Pulmonary artery endothelial cell (primary cell): ENCODE data around the gene HIPK1. TPM values are rescaled to one million over a fixed set of nuclear protein-coding genes. Genes with fewer than 3 reads are reported as not detected.
A peak's percentile ranks its signal among the peaks of the same experiment; 100 is the strongest.

Source experiments
- DNase-seq: peaks from one replicate; pipeline ENCODE4 v3.0.0-alpha.2; 2011; ENCODE audit warnings: low read depth, low spot score
- total RNA-seq: library from RNA; depleted of rRNA; stranded (reverse); fragments of >200 nt; gene quantifications from 2 replicates; pipeline ENCODE4 v1.2.3, GENCODE V29; 2014

Gene HIPK1
- total RNA-seq = 34.8 and 42.7 TPM in 2 replicates

DNA sequence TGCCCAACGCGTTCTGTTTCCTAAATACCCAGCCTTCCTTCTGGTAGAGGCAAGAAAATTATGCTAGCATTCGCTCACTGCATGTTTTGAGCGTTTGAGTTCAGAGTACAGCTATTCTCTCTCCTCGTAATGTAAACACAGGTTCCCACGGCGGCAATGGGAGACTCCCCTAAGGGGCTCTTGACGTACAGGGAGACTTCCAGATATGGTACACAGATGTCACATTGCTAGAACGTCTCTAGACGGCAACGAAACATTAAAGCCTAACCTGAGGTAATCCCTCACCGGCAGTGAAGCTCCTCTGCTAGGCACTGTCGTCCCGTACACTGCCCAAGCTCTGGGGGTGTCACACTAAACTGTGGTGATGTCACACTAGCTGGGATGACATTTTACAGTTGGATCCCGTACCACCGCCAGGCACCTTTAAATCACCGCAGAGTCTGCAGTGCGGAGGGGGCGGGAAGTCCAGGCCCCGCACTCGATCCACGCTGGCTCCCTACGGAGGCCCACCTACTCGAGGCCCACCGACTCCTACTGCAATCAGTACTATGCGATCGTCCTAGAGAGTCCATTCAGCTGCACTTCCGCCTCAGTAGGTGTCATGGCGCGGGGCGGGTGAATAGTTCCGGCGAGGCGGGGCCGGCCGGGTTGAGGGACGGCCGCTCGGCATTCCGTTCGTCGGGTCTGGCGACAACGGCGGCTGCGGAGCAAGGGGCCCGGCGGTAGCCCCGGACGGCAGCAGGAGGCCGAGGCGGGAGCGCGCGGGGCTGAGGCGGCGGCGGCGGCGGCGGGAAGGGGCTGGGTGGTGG, at the start of gene HIPK1:
Gene HIPK1 (plus strand): TSS at position 384 of the 809 bp plus-strand sequence.
- DNase-seq = peak; percentile 58

DNA sequence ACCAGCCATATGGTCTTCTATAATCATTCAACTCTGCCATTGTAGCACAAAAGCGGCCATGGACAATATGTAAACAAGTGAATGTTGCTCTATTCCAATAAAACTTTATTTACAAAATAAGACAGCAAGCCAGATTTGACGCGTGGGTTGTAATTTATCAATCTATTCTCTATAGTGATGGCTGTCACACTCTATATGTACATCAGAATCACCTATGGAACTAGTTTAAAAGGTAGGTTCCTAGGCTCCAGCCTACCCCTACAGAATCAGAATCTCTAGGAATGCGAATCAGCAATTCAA, 49.4 kb upstream of the HIPK1 start:
- DNase-seq = no peak

DNA sequence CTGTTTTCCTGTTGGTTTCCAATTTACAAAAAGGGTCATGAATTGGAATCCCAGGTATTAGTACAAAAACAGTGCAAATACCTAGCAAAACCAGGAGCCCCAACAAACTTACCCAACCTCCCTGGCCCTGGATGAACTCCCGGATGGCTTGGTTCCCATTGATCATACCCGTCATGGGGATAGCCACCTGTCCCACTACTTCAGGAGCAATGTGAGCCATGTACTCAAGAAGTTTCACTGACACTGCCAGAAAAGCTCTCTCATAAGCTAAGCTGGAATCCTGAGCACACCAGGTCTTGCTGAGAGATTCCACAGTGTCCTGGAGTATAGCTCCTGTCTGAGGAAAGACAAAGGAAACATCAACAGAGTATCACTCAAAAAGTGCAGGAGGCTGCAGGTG, 47.5 kb upstream of the HIPK1 start:
- no peak for DNase-seq

DNA sequence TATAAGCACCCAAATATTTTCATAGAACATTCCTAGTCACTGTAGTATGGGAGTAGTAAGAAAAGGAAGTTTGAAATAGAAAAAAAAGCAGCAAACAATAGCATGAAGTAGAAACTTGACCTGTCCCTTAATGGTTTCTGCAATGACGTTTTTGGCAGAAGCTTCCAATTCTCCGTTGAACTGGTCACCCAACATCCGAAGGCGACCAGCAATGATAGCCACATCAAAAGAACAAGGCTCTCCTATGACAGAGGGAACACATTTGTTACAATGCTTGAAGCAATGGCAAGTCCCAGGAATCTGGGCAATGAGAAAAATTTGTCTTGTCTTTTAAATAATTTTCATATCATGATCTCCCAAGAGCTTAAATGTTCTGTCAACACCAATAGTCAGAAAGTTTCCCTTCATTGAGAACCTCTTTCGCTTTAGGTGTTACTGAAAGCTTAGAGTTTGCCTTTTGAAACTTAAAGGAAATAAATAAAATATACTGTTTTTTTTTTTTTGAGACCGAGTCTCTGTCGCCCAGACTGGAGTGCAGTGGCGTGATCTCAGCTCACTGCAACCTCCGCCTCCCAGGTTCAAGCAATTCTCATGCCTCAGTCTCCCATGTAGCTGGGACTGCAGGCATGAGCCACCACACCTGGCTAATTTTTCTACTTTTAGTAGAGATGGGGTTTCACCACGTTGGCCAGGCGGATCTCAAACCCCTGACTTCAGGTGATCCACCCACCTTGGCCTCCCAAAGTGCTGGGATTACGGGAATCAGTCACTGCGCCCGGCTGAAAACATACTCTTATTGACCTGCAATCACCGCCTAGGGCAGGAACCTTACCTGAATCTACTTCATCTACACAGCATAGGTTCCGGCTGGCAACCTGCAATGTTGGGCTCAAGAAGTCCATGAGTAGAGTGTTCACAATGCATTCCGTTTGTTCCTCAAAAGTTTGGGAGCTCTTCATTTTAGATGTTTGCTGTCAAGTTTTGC, 42.4 kb upstream of the HIPK1 start:
- DNase-seq = no peak

DNA sequence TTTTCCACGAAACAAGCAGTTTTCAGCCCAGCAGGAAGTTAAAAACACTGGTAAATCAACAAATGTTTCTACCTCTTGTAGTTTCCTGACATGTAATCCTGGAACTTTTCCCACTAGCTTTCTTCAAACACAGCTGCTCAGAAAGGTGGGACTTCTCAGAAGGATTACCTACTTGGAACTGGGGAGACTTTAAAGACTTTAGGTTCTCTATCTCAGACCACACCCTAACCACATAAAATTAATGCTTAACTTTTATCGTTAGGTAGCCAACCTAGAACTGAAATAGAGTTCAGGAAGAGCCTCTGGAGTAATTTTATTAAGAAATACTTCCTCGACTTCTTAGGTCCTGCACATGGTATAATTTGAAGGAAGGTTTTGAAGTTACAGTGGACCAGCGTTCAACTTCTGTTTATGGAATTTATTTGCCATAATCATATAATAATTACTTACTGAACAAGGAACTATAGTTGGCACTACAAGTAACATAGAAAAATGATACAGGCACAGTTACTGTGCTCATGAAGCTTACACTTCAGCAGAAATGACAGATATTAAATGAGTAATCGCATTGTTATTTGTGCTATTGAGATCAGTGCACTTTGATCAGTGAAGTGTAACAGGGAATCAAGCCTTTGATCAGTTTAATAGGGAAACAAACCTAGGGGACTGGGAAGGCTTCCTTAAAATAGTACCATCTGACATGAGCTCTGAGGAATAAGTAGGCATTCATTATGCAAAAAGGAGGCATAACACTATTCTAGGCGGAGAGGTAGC, 41.5 kb upstream of the HIPK1 start, which contains the start of gene BCL2L15:
Gene BCL2L15 (minus strand): TSS at position 180 of the 774 bp plus-strand sequence. CDS start 206 bp downstream, outside the sequence.
- no peak for DNase-seq

DNA sequence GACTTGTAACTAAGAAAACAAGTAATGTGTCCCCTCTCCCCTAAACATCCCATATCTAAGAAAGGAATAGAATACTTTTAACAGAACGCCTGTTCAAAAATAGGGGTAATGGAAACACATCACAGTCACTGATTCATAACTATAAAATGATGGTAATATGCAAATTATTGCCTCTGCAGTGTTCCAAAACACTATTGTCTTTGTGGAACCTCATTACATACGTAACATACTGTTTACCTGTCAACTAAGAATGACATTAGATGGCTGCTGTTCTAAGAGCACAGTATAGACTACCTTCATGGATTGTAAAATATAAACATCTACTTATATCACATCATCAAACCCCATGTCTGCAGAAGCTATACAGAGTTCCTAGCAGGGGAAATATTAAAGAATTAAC, 38.3 kb upstream of the HIPK1 start:
- DNase-seq = no peak

DNA sequence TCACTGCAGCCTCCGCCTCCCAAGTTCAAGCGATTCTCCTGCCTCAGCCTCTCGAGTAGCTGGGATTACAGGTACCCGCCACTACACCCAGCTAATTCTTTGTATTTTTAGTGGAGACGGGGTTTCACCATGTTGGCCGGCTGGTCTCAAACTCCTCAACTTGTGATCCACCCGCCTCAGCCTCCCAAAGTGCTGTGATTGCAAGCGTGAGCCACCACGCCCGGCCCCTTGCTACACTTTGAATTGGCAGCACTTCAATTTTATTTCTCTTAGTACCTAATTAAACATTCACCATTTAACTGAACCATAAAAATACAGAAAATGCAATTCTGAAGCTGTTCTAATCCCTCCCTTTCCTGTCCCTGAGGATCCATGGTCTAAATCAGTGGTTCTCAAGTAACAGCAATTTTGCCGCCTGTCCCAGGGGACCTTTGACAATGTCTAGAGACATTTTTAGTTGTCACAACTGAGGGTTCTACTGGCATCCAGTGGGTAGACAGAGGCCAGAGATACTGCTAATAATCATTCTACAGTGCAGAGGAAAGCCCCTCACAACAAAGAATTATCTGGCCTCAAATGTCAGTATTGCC, 37.4 kb upstream of the HIPK1 start:
- DNase-seq = no peak

DNA sequence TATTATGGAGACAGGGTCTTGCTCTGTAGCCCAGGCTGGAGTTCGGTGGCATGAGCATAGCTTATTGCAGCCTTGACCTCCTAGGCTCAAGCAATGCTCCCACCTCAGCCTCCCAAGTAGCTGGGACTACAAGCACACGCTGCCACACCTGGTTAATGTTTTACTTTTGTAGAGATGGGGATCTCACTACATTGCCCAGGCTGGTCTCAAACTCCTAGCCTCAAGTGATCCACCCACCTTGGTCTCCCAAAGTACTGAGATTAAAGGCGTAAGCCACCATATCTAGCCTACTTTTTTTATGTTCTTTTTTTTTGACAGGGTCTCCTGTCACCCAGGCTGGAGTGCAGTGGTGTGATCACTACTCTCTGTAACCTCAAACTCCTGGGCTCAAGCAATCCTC, 35.9 kb upstream of the HIPK1 start:
- DNase-seq = no peak

DNA sequence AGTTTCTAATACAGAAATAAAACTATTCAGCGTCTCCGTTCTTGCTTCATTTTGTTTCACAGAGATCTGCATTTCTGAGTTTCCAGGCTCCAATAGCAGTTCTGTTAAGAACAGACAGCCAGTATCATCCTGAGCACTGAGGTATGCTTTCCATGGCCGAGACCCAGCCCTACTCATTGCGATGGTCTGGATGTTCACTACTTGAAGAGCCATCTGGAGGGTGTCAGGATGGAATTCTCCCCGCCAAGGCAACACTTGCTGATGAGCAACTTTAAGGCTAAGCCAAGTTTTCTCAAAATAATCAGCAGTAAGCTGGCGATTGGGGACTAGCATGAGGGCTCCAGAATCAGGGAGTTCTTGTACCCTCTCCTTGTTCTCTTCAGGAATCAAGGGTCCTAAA, 34.0 kb upstream of the HIPK1 start:
- DNase-seq = no peak

DNA sequence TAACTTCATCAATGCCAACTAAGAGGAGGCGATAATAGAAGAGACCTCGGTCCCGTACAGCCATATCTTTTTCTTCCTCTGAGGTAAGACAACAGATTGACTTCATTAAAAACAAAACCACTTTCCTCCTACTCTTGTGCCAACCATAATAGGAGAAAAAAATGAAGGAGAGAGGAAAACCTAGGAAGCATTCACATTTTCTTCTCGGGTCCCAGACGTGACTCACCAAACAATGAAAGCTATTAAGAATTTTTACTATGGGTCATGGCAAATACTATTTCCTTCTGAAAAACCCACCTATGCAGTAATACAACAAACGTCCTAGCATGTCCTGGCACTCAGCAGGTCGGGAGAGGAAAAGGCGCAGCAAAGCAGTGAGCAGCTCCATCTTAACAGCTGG, 33.2 kb upstream of the HIPK1 start:
- DNase-seq = no peak

DNA sequence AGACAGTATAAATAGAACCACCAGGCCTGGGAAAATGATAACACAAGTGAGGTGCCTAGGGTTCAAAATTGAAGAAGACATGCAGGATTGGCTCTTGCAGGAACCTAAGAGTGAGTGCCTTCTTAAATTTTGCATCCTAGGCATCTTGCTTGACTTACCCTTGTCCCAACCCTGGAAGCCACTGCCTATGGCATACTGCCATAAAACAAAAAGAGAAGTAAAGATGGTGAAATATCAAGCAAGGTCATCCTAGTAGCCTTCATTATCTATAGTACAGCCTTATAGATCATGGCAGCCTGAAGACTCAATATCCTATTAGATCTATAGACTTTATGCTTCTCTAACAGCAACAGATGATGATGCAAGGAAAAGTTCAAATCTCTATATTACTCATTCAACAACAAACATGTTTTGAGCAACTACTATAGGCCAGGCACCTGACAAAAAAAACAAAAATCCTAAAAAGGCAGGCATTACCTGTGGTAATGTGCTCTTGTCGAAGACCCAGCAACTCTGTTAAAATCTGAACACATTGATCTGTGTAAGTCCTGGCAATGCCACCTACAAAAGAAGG, 30.8 kb upstream of the HIPK1 start:
- DNase-seq = no peak

DNA sequence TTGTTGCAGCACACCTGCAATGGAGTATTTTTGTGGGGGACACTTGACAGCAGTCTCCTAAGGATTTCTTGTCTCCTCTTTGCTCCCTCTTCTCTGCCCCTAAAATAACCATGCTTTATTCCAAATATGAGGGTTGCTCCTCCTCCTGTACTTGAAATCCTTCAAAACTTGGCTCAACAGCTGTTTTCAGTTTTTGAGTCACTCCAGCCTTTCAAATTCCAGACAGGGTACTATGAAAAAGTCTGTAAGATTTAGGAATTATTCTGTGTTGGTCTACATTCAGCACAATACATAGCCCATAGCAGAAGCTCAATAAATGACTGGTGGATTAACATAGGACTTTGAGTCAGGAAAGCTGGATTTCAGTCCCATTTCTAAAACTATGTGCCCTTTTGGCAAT, 30.0 kb upstream of the HIPK1 start:
- DNase-seq = no peak

DNA sequence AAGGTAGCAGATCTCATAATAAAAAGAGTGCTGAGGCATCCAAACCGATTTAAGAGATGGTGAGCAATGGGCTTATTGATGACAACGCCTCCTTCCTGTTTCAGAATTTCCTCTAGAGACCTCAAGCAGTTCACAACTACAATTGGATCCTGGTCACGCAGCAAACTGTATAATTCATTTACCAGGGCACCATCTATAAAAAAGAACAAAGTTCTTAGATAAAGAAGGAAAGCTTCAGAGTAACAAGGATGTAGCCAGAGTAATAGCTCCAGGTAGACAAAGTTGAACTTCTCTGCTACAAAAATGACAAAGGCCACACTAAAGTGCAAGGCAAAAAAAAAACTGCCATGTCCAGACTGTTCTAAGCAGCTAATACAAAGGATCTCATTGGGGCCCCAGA, 27.9 kb upstream of the HIPK1 start:
- no peak for DNase-seq

DNA sequence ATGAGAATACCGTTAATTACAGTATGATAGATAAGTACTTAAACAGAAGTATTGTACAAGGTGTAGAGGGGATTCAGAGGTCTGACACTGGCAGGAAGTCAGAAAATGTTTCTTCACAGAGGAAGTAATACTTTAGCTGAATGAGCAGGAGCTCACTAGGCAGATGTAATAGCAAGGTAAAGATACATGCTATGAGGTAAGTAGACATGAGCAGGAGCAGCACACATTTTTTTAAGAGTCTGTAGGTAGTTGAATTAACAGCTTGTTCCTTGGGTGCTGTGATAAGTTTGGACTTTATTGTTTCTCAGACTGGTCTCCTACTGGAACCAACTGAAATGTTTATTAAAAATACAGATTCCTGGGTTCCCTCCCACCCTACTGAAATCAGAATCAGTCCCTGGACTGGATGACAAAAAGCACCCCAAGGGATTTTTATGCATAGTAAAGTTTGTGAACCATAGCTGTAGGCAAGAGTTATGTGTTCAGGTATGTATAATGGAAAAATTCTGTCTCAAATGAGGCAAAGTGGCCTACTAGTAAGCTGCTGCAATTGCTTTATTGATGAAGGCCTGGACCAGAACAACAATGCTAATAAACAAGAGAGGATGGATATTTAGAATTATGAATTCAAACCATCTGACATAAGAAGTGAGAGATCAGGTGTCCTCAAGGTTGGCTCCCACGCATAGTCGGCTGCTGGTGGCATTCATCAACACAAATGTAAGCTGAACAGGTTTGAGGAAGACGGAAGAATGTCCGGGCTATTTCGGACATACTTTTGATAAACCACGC, 25.4 kb upstream of the HIPK1 start:
- DNase-seq = no peak

DNA sequence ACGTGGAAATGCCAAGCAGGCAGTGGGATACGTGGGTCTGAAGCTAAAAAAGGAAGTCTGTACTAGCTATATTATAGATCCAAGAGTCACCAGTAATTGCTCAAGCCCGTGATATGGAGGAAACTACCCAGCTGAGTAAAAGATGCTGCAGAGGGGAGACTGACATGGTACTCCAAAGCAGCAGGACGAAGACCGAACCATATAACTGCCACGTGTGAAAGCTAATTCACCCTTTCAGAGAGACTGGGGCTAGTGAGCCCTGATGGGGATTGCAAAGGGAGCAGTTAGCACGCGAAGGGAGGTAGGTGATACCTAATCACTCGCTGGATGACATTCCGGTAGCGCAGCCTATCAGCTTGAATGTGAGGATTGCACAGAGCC, 24.8 kb upstream of the HIPK1 start:
- DNase-seq = no peak

DNA sequence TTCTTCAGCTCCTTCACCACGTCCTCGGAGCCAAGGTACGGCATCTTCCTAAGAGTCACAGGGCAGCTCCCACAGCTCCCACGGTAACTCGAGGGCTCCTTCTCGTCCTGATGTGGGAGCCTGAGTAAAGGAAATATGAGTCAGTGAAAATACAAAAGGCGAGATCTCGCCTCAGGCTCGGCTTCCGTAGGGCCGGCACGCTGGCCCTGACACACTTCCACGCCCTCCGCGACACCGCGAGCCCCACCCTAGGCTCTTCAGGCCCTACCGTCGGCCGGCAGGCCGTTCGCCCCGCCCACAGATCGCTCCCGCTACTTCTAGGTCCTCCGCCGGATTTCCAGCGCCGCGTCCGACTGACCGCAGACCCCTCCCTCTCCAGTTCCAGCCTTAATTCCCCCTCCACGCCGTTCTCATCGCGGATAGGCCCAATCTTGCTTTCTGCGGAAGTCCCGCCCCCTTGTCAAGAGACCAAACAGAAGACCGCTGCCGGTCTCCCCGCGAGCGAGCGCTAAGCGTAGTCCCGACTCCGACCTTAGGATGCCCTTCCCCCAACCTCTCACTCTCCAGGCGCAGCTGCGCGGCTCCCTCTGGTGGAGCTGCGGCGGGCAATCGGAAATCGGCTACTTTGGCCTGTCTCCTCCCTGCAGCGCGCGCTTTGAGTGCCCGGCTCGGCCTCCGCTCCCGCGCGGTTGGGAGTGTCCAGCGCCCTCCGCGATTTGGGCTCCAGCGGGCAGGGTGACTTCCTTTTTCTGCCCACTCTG, 24.3 kb upstream of the HIPK1 start, which contains the start of the genes AP4B1 and DCLRE1B:
Gene AP4B1 (minus strand): TSS at position 126 of the 761 bp plus-strand sequence. CDS start 82 bp downstream, at position 44.
Gene DCLRE1B (plus strand): TSS at position 653 of the 761 bp plus-strand sequence. CDS start 261 bp downstream, outside the sequence.
- peak; percentile 99 for DNase-seq

DNA sequence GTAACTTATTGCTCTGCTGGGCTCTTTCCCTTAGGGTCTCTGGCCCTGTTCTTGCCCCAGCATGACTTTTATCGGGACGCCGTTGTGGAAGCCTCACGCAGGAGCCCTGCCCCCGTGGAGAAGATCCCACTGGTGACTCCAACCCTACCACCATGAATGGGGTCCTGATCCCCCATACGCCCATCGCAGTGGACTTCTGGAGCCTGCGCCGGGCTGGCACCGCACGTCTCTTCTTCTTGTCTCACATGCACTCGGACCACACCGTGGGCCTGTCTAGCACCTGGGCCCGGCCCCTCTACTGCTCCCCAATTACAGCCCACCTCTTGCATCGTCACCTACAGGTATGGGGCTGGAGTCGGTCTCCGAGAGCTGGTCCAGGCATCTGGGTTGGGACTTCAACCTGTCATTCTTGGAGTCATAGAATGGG, 23.7 kb upstream of the HIPK1 start:
- DNase-seq = no peak

DNA sequence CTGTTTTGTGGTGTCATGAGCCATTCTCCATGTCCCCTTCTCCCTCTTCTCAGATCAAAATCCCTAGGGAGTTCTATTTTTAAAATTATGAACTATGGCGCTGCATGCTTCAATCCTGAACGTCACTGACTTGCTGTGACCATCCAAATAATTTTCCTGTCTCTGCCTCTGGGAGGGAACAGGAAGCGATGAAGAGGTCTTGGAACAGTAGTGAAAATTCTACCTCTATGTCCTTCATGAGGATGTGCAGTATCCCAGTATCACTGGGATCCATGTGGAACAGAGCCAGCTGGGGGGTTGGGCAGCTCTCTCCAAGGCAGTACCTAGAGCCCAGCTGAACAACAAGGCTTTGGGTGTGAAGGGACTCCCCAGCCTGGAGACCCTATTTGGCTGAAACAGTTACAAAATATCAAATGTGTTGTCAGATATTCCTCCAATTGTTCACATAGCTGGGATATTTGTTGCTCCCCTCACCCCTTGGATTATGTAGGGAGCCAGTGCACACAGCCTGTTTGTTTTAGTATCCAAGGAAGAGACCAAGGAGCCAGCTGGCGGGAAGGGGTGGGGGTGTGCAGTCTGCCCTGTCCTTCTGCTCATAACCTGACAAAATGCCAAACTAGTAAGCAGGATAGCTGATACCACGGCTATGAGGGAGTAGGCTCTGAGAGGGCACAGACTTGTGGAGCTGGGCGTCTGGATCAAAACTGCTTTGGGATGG, 16.4 kb upstream of the HIPK1 start:
- no peak for DNase-seq

DNA sequence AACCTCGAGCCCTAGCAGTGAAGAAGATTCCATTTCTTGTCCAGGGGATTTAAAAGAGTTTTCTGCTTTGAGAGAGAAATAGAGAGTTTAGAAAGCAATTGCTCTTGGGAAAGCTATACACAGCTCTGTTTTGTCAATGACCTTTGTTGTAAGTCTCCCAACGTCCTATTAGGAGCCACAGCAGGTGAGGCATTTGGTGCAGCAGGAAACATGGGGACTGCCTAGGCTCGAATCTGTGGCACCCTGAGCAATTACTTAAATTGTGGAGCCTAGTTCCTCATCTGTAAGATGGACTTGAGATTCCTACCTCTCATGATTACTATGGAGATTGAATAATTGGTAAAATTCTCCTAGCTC, 15.8 kb upstream of the HIPK1 start:
- DNase-seq = no peak
